WTC11 (cell line): ENCODE results near the gene SGTA.

Source experiments
- FOXJ3 ChIP-seq: sonication (generic); formaldehyde crosslinking; IDR thresholded peaks from 2 replicates; pipeline ENCODE4 v1.9.0; 2021; ENCODE audit warnings: missing genetic modification reagents, mild to moderate bottlenecking, borderline replicate concordance
- TEAD1 ChIP-seq: sonication (generic); formaldehyde crosslinking; IDR thresholded peaks from 2 replicates; pipeline ENCODE4 v1.8.0; 2022; ENCODE audit warnings: mild to moderate bottlenecking, missing genetic modification reagents
- ZNF121 ChIP-seq: sonication (generic); formaldehyde crosslinking; IDR thresholded peaks from 2 replicates; pipeline ENCODE4 v1.8.0; 2023; ENCODE audit warnings: missing genetic modification reagents
- ZNF317 ChIP-seq: sonication (generic); formaldehyde crosslinking; IDR thresholded peaks from 2 replicates; pipeline ENCODE4 v1.8.1; 2023; ENCODE audit warnings: low read depth, mild to moderate bottlenecking, moderate library complexity, missing genetic modification reagents, borderline replicate concordance
- TF ChIP-seq, protein P1 (sequence below): fragments of 200-600 bp; IDR thresholded peaks from 2 replicates; pipeline ENCODE4 v1.8.0; 2022; ENCODE audit warnings: antibody characterized with exemption
- TF ChIP-seq, protein P2 (sequence below): sonication (generic); formaldehyde crosslinking; conservative IDR thresholded peaks from 2 replicates; pipeline ENCODE4 v1.8.1; 2022; ENCODE audit warnings: mild to moderate bottlenecking, missing genetic modification reagents

DNA sequence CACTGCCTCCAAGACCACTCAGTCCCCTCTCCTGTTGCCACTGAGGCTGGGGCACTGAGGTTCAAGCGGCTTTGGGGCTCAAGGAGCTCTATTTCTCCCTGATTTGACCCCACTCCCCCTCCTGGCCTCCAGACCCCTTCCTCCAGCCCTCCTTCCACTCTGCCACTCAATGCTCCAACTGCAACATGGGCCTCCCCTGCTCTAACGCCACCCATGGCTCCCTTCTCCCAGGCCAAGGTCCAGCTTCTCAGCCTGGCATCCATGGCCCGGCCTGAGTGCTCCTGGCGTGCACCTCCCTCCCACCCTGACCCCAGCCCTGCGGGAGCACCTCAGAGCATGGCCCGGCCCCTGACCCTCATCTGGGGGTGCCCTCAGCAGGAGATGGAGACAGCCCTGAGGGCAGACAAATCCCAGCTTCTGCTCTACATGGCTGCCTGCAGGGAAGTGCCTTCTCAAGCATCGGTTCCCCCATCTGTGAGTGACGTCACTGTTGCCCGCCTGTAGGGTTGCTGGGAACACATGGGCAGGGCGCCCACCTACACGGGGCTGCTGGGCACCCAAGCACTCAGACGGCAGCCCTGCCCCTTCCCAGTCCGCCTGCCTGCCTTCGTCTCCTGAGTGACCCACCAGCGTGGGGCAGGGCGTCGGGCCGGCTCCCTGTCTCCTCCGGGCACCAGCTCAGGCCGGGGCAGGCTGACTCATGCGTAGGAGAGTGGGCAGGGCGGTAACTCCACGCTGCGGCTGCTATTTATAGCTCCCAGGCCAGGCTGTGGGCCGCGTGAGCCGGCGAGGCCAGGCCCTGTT, 60.3 kb downstream of the SGTA start:
- TF ChIP-seq, protein P1, sequence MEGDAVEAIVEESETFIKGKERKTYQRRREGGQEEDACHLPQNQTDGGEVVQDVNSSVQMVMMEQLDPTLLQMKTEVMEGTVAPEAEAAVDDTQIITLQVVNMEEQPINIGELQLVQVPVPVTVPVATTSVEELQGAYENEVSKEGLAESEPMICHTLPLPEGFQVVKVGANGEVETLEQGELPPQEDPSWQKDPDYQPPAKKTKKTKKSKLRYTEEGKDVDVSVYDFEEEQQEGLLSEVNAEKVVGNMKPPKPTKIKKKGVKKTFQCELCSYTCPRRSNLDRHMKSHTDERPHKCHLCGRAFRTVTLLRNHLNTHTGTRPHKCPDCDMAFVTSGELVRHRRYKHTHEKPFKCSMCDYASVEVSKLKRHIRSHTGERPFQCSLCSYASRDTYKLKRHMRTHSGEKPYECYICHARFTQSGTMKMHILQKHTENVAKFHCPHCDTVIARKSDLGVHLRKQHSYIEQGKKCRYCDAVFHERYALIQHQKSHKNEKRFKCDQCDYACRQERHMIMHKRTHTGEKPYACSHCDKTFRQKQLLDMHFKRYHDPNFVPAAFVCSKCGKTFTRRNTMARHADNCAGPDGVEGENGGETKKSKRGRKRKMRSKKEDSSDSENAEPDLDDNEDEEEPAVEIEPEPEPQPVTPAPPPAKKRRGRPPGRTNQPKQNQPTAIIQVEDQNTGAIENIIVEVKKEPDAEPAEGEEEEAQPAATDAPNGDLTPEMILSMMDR, result no peak
- TF ChIP-seq FOXJ3 (CRISPR knock-in tag) (no peak), ZNF317 (CRISPR knock-in tag) (no peak), TEAD1 (CRISPR knock-in tag) (no peak), ZNF121 (CRISPR knock-in tag) (no peak)
- TF ChIP-seq, protein P2, sequence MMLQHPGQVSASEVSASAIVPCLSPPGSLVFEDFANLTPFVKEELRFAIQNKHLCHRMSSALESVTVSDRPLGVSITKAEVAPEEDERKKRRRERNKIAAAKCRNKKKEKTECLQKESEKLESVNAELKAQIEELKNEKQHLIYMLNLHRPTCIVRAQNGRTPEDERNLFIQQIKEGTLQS (CRISPR knock-in tag), result no peak
